Measurements from ENCODE around the gene FAT2. TPM values are rescaled to one million over a fixed set of nuclear protein-coding genes. Genes with fewer than 3 reads are reported as not detected.

FAT2 gene
- total and polyA plus RNA-seq, 2 experiments from 2014 or later, result 0.06 to 0.59 TPM

GRCh38 chr5:151547364-151547763 is 43.8 kb downstream of the FAT2 start (continued):
- TF ChIP-seq NANOG (IDR thresholded peaks at IDR 0.05; ENCODE audit: borderline replicate concordance), result no peak
- TF ChIP-seq ETS1 (IDR thresholded peaks at IDR 0.05), result no peak
- no peak for TF ChIP-seq CTCF (conservative IDR thresholded peaks at IDR 0.05; ENCODE audit: low read depth in 2 of 2)
- TF ChIP-seq ZNF331 (CRISPR knock-in tag; IDR thresholded peaks at IDR 0.05; ENCODE audit: low read depth), result no peak

- Mint-ChIP-seq H3K36me3 (ENCODE audit: low read depth) (no peaks in the 10 kb centered on the region), H3K4me1 (no peaks in the 10 kb centered on the region), H3K27me3 (ENCODE audit: insufficient read depth, low read depth, poor library complexity) (peaks cover 2% of the 10 kb centered on the region), H3K4me3 (no peak overlapping the region), H3K27ac (no peak overlapping the region), H3K9me3 (no peaks in the 10 kb centered on the region; the same call in 2 of the 3 replicates)
- Histone ChIP-seq H4K20me1 (replicated peaks; ENCODE audit: insufficient read depth) (no peaks in the 10 kb centered on the region), H3K79me2 (replicated peaks; ENCODE audit: insufficient read depth) (no peaks in the 10 kb centered on the region), H2AFZ (no peak overlapping the region), H3K4me2 (no peak overlapping the region), H3K27ac (ENCODE audit: low read depth) (no peak overlapping the region), H3K4me3 (no peak overlapping the region), H3K36me3 (ENCODE audit: insufficient read depth) (no peaks in the 10 kb centered on the region), H3K4me1 (ENCODE audit: insufficient read depth) (no peaks in the 10 kb centered on the region), H3K27me3 (ENCODE audit: insufficient read depth) (no peaks in the 10 kb centered on the region), H3F3A (replicated peaks; ENCODE audit: low read depth) (no peaks in the 10 kb centered on the region), H3K9me2 (ENCODE audit: insufficient read depth) (peaks cover 7% of the 10 kb centered on the region; the same call in 1 of the 2 replicates)
- ATAC-seq, result no peak
- no peak for DNase-seq (ENCODE audit: low spot score)
- TF ChIP-seq CTCF (conservative IDR thresholded peaks at IDR 0.05; ENCODE audit: low read depth in 2 of 2) (no peak), EZH2phosphoT487 (IDR thresholded peaks at IDR 0.05; ENCODE audit: unreplicated experiment) (no peak), EZH2 (IDR thresholded peaks at IDR 0.05; ENCODE audit: low read depth, unreplicated experiment) (no peak), ETS1 (IDR thresholded peaks at IDR 0.05) (no peak), REST (IDR thresholded peaks at IDR 0.05; ENCODE audit: unreplicated experiment) (no peak), ZNF114 (CRISPR knock-in tag; IDR thresholded peaks at IDR 0.05) (no peak), JUNB (IDR thresholded peaks at IDR 0.05; ENCODE audit: unreplicated experiment) (no peak), POLR2AphosphoS5 (IDR thresholded peaks at IDR 0.05; ENCODE audit: low read depth) (no peak), STAT1 (IDR thresholded peaks at IDR 0.05; ENCODE audit: unreplicated experiment) (no peak), NANOG (IDR thresholded peaks at IDR 0.05; ENCODE audit: borderline replicate concordance) (no peak), ZNF331 (CRISPR knock-in tag; IDR thresholded peaks at IDR 0.05; ENCODE audit: low read depth) (no peak), CREB1 (CRISPR knock-in tag; IDR thresholded peaks at IDR 0.05; ENCODE audit: low read depth) (no peak)
Observed at GRCh38 chr5:151541571-151541970, 49.6 kb downstream of the FAT2 start.
